Effector CD4-positive, alpha-beta T cell (primary cell): ENCODE data around the gene KCND2.
"Not testable (repeated sequence)": the region's sequence is repeated elsewhere in the genome, so short reads cannot be mapped to it uniquely, and the experiment has no call there.

Source experiments
- DNase-seq: peaks from one replicate; pipeline ENCODE4 v3.0.0-alpha.2; 2020

KCND2 gene

DNA sequence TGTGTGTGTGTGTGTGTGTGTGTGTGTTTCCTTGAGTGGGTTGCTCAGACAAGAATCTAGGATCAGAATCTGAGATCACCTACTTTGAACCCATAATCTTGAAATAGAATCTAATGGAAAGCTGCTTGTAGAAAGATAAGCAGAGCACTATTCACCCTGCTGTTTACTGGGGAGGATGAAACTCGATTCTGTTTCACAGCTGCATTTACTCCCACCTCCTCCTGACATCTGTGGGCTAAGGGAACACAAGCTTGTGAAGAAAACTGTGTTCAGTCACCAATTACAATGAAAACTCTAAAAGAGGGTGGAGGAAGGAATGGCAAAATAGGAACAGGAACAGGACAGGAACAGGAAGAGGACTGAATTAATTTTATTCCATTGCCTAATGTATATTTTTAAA is 315.4 kb downstream of the KCND2 start:
- DNase-seq: no peak

DNA sequence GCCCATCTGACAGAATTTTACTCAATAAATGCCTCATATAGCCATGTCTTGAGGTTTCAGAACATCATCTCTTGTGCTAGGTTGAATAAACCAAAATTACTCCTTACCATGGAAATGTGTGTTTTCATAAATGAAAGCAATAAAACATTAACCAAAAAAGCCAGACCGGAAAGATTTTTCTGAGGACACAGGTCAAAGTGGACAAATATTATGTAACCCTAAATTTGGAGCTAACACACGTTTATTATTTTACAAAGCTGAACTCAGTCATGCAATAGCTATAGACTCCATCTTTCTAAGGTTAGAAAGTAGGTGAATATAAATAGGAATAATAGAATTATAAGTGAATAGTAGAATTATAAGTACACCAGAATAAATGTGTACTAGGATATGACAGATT is 315.9 kb downstream of the KCND2 start:
- no peak for DNase-seq

DNA sequence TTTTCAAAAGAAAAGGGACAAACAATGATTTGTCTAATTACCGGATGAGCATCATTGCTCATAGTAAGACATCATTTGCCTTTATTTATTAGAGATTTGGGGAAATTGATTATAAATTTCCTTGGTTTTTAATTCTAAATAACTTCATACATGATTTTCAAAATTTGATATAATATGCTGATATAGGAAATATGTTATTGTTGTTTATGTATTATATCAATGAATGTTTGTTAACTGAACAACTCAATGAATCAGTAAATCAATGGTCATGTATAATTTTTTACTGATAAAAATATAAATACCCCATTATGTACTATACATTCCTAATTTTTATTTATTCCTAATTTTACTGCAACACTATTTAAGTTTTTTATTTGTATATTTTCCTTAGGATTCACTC is 327.6 kb downstream of the KCND2 start:
- DNase-seq: no peak

DNA sequence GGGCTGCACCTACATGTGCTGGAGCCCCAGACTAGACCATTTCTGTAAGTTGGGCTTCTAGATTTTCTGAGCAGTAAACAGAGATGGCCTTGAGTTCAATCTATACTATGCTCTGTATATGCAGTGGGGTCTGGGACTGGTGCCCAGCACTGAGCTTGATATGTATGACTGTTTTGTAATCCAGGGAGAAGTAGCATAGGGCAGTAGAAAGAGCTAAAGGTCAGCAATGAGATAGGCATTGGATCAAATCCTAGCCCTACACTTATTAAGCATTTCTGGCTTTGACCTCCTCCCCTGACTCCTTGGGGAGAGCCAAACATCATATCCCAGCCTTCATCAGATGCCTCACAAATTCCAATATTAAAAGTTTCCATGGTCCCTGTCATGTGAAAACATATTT is 330.4 kb downstream of the KCND2 start:
- no peak for DNase-seq

- no peak for DNase-seq
Observed at GRCh38 chr7:120609136-120609753, 336.3 kb downstream of the KCND2 start.

- no peak for DNase-seq
Observed at GRCh38 chr7:120611975-120612374, 339.0 kb downstream of the KCND2 start.

- DNase-seq: no peak
Observed at GRCh38 chr7:120615703-120616102, 342.7 kb downstream of the KCND2 start.

DNA sequence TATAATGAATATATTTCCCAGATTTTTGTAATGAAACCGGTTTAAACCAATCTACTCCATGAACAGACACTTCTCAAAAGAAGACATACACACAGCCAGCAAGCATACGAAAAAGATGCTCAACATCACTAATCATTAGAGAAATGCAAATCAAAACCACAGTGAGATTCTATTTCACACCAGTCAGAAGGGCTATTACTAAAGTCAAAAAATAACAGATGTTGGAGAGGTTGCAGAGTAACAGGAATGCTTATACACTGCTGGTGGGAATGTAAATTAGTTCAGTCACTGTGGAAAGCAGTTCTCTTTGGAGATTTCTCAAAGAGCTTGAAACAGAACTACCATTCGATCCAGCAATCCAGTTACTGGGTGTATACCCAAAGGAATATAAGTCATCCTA is 344.3 kb downstream of the KCND2 start:
- DNase-seq: no peak

DNA sequence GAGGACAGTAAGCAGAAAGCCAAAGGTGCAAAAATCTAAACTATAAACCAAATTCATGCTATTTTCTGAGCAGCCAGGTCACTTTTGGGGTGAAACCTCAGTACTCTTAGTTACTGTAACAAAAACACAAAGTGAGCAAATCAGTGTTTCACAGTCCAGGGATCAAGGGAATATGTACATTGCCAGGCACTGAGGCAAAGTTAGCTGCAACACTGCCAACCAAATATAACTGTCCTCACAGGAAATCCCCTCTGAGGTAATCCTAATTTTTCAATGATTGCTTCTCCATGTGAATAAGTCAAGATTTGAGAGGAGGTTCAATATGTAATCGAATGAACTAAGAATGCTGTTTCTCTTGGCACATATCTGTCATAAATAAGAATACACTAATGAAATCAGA is 355.3 kb downstream of the KCND2 start:
- DNase-seq: no peak

DNA sequence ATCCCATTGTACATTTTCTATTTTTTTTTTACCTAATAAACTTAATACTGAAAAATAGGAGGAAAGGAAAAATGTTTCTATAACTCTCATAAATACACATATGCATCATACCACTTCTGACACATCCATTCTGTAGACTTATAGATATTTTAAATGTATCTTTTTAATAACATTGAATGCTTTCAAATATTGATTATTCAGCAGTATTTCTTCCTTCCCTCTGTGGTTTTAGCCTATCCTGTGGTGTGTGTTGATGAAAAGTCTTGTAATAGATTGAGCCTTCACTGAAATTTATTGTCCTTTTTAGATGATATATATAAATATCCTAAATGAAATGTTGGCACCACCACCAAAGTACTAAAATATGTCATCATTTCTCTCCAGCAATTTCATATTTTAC is 366.9 kb downstream of the KCND2 start:
- DNase-seq: no peak

GRCh38 chr7:120645966-120646365 is 373.0 kb downstream of the KCND2 start:
- no peak for DNase-seq

GRCh38 chr7:120654241-120654640 is 381.3 kb downstream of the KCND2 start:
- DNase-seq: no peak

GRCh38 chr7:120658516-120658915 is 385.5 kb downstream of the KCND2 start:
- no peak for DNase-seq

DNA sequence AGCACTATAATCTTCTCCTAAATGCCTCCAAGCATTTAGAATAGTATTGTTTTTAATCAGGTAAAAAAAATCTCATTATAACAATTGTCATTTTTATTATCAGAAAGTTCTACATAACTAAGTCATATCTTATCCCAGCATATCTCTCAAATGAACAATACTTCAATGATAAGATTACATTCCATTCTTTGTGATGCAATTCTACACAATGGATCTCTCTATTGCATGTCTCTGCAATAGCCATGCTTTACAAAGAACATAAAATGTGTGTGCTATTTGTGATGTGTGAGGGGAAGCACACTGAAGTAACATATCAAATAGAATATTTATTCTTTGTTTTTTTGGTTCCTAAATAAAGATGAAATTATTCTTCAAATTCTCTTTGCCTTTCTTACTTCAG is 389.3 kb downstream of the KCND2 start:
- DNase-seq: no peak

DNA sequence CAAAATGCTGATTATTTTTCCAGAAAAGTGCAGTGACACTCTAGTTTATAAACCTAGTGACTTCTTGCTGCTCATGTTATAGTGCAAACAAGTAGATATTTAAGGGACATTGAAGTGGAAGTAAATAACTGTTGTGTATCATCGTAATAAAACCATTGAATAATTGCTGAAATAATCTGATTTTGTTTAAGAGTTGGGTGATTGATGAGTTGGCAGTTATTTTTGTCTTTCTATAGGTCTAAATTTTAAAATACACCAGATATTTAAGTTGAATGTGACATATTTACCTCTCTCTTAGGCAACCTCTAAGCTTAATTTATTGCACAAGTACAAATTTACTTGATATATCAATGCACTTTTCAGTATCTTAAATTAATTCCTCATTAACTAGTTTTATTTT is 392.1 kb downstream of the KCND2 start:
- DNase-seq: no peak

GRCh38 chr7:120675076-120675475 is 402.1 kb downstream of the KCND2 start:
- DNase-seq: no peak

DNA sequence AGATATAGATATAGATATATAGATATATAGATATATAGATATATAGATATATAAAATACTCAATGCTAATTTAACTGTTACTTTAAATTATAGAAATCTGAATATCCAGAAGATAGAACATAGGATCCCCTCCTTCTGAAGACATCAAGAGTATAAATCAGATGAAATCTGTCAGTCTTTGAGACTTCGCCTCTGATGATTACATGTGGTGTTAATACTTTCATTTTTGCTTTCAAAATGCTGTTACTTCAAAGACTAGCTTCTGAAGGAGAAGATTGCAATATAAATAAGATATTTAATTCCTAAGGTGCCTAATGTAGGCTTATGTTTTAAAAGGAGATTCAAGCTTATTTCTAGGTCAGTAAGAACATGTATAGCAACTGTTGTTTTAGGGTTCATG is 404.6 kb downstream of the KCND2 start:
- DNase-seq: no peak

DNA sequence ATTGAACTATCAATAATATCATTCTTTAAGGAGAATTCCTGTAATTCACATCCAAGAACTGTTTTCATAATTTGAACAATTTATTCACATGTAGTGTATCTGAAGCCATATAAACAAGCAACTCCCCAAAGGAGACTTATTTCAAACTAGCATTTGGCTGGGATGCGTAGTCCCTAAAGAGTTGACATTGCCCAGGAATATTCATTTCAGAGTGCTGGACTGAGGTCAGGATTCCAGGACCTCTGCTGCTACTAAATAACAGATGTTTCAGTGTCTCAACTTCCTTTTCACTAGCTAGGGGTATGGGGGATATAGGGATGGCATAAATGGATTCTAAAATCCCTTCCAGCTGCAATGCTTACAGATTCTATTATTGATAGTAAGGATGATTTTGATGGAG is 408.0 kb downstream of the KCND2 start:
- DNase-seq: no peak

DNA sequence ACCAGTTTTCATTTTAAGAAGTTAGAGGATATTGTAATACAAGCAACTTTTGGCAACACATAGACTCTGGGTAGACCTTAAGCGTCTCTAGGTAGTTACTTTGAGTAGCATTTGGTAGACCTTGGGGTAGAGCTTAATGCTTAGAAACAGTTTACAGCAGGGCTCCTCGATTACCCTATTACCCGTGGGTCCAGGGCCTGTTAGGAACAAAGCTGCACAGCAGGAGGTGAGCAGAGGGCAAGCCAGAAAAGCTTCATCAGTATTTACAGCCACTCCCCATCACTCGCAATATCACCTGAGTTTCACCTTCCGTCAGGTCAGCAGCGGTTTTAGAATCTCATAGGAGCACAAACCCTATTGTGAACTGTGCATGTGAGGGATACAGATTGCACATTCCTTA is 411.5 kb downstream of the KCND2 start:
- DNase-seq: no peak

DNA sequence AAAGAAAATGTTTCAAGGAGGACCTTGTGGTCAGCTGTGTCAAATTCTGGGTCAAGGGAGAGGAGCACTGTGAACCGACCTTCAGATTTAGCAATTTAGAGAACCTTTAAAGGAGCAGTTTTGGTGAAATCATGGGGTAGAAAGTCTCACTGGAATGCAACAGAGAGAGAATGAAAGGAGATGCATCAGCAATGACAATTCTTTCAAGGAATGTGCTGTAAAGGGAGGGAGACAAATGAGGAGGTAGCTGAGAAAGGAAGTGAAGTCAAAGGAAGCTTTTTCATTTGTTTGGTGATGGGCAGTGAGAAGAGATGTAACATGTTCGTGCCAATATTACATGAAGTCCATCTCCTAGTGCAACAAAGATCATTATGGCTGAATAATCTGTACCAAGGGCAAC is 418.9 kb downstream of the KCND2 start:
- no peak for DNase-seq

DNA sequence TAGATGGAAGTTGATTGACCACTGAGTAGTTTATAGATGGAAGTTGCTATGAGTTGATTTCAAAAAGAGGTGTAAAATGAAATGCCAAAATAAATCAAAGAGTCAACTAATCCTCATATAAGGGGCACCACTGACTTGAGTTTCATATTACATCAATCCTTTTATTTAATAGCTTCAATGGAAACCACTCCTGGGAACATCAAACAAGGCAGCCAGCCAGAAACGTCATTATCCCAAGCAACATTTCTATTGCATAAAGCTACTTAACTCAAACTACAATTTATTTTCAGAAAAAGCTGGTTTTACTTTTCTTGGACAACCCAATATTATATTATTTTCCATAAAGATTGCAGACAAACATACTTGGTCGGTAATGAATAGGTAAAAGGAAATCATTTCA is 422.9 kb downstream of the KCND2 start:
- DNase-seq: no peak

GRCh38 chr7:120700796-120701195 is 427.8 kb downstream of the KCND2 start:
- no peak for DNase-seq

- DNase-seq: not testable (repeated sequence)
Observed at GRCh38 chr7:120702408-120702807, 429.4 kb downstream of the KCND2 start.

DNA sequence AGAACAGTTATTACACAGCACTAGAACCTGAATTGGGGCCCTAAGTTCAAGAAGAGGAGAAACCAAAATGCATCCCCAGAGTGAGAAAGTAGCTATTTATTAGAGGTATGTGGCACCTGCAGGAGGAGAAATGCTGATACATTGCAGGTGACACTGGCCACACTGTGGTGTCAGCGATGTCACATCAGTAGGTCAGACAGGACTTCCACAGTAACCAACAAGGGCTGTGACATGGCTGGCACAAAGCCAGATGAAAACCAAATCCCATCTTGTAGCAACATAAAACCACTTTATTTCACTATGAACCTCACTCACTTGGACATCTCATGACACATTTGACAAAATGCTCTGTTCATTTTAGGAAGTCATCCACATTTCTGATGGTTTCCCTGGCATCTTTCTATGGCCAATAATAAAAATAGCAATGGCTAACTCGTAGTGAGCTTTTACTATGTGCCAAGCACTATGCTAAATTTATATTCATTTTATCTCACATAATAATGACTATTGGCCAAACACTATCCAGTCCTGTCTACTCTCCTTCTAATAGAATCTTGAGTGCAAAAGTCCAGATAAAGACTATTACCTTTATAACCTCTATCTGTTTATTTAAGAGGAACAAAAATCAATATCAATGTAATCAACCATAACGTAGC is 430.7 kb downstream of the KCND2 start:
- DNase-seq: no peak
